Measurements from ENCODE around the gene GP1BB. TPM values are rescaled to one million over a fixed set of nuclear protein-coding genes. Genes with fewer than 3 reads are reported as not detected.

Gene GP1BB
- total RNA-seq, 1 donor from 2014 or later, result 34.1 TPM

- Mint-ChIP-seq H3K36me3 (ENCODE audit: unreplicated experiment) (peaks cover 19% of the 10 kb centered on the region), H3K27me3 (ENCODE audit: unreplicated experiment) (no peaks in the 10 kb centered on the region), H3K4me3 (ENCODE audit: unreplicated experiment) (no peak overlapping the region), H3K4me1 (ENCODE audit: unreplicated experiment) (peaks cover 40% of the 10 kb centered on the region), H3K27ac (ENCODE audit: unreplicated experiment) (no peak overlapping the region), H3K9me3 (ENCODE audit: unreplicated experiment) (no peaks in the 10 kb centered on the region)
- DNase-seq (ENCODE audit: extremely low spot score, unreplicated experiment), result no peak
- TF ChIP-seq CTCF (IDR thresholded peaks at IDR 0.05), result no peak
Observed at GRCh38 chr22:19716829-19717105, 6.6 kb upstream of the GP1BB start.

- H3K27ac Mint-ChIP-seq (ENCODE audit: unreplicated experiment), result peak overlapping the region; percentile 41
- no peaks in the 10 kb centered on the region for H3K27me3 Mint-ChIP-seq (ENCODE audit: unreplicated experiment)
Observed at GRCh38 chr22:19717181-19717580, 6.2 kb upstream of the GP1BB start.

GRCh38 chr22:19717691-19718455 lies 5.5 kb upstream of the GP1BB start:
- peaks cover 19% of the 10 kb centered on the region for H3K36me3 Mint-ChIP-seq (ENCODE audit: unreplicated experiment)
- H3K9me3 Mint-ChIP-seq (ENCODE audit: unreplicated experiment), result no peaks in the 10 kb centered on the region
- TF ChIP-seq CTCF (IDR thresholded peaks at IDR 0.05), result peak; percentile 99
- H3K4me3 Mint-ChIP-seq (ENCODE audit: unreplicated experiment), result peak overlapping the region; percentile 65
- no peak overlapping the region for H3K27ac Mint-ChIP-seq (ENCODE audit: unreplicated experiment)
- peaks cover 37% of the 10 kb centered on the region for H3K4me1 Mint-ChIP-seq (ENCODE audit: unreplicated experiment)
- peak; percentile 95 for DNase-seq (ENCODE audit: extremely low spot score, unreplicated experiment)
- no peaks in the 10 kb centered on the region for H3K27me3 Mint-ChIP-seq (ENCODE audit: unreplicated experiment)

More at GRCh38 chr22:19717181-19717580, 6.2 kb upstream of the GP1BB start:
- Mint-ChIP-seq H3K9me3 (ENCODE audit: unreplicated experiment) (no peaks in the 10 kb centered on the region), H3K36me3 (ENCODE audit: unreplicated experiment) (peaks cover 19% of the 10 kb centered on the region), H3K4me3 (ENCODE audit: unreplicated experiment) (peak overlapping the region; percentile 65), H3K4me1 (ENCODE audit: unreplicated experiment) (peaks cover 40% of the 10 kb centered on the region)
- no peak for DNase-seq (ENCODE audit: extremely low spot score, unreplicated experiment)
- TF ChIP-seq CTCF (IDR thresholded peaks at IDR 0.05), result no peak

- no peak overlapping the region for H3K4me3 Mint-ChIP-seq (ENCODE audit: unreplicated experiment)
- H3K36me3 Mint-ChIP-seq (ENCODE audit: unreplicated experiment), result peaks cover 21% of the 10 kb centered on the region
- no peaks in the 10 kb centered on the region for H3K27me3 Mint-ChIP-seq (ENCODE audit: unreplicated experiment)
- TF ChIP-seq CTCF (IDR thresholded peaks at IDR 0.05), result no peak
- no peak for DNase-seq (ENCODE audit: extremely low spot score, unreplicated experiment)
- H3K9me3 Mint-ChIP-seq (ENCODE audit: unreplicated experiment), result no peaks in the 10 kb centered on the region
- peaks cover 37% of the 10 kb centered on the region for H3K4me1 Mint-ChIP-seq (ENCODE audit: unreplicated experiment)
- no peak overlapping the region for H3K27ac Mint-ChIP-seq (ENCODE audit: unreplicated experiment)
Observed at GRCh38 chr22:19718456-19719049, 4.8 kb upstream of the GP1BB start.

GRCh38 chr22:19719050-19719482 lies 4.3 kb upstream of the GP1BB start:
- no peaks in the 10 kb centered on the region for H3K27me3 Mint-ChIP-seq (ENCODE audit: unreplicated experiment)
- DNase-seq (ENCODE audit: extremely low spot score, unreplicated experiment), result no peak
- TF ChIP-seq CTCF (IDR thresholded peaks at IDR 0.05), result no peak
- H3K9me3 Mint-ChIP-seq (ENCODE audit: unreplicated experiment), result no peaks in the 10 kb centered on the region
- no peak overlapping the region for H3K27ac Mint-ChIP-seq (ENCODE audit: unreplicated experiment)
- H3K36me3 Mint-ChIP-seq (ENCODE audit: unreplicated experiment), result peaks cover 21% of the 10 kb centered on the region
- peak overlapping the region; percentile 66 for H3K4me3 Mint-ChIP-seq (ENCODE audit: unreplicated experiment)
- H3K4me1 Mint-ChIP-seq (ENCODE audit: unreplicated experiment), result peaks cover 34% of the 10 kb centered on the region
